Measurements from ENCODE around the gene CYP27B1. TPM values are rescaled to one million over a fixed set of nuclear protein-coding genes. Genes with fewer than 3 reads are reported as not detected.

Gene CYP27B1
- total RNA-seq: 10 to 100 TPM in 1 of 2 donors, 1 to 10 TPM in 1; 3.9 to 30.2 TPM
- 2.2 TPM for polyA plus RNA-seq (ENCODE audit: insufficient read depth, low read depth, low replicate concordance)
- long read RNA-seq, donor 1: 0 reads
- long read RNA-seq, donor 2: 0 reads

- intact Hi-C loops (cut with DNase I; ENCODE audit: low total_unique reads): no loop called here
- WGBS, 2 donors: 5 to 7% methylated on average over 30 to 38 of the region's 38 CpGs
- peak; percentile 20 for DNase-seq
- Histone ChIP-seq H3K4me1 (peaks cover 27% of the 10 kb centered on the region), H3K27ac (no peak within 1 kb of the TSS), H3K36me3 (ENCODE audit: low read depth, missing control alignments) (no peaks in the 10 kb centered on the region), H3K4me3 (peak within 1 kb of the TSS in 1 of 2 donors; percentile 4), H3K9me3 (no peaks in the 10 kb centered on the region), H3K27me3 (no peaks in the 10 kb centered on the region)
- TF ChIP-seq CTCF (IDR thresholded peaks at IDR 0.05) (no peak), POLR2A (IDR thresholded peaks at IDR 0.05) (no peak)
These were observed at the start of gene CYP27B1 for GRCh38 chr12:57766464-57767304. Gene CYP27B1, minus strand, starts transcription at chr12:57767078. Its CDS starts 37 bp downstream, at chr12:57767041.

- H3K4me1 ChIP-seq: peaks cover 32% of the 10 kb centered on the region
- no peak overlapping the region for H3K4me3 ChIP-seq
- TF ChIP-seq CTCF (IDR thresholded peaks at IDR 0.05): no peak
- no peak for TF ChIP-seq POLR2A (IDR thresholded peaks at IDR 0.05)
- DNase-seq: no peak
- no peak overlapping the region for H3K27ac ChIP-seq
- no peaks in the 10 kb centered on the region for H3K27me3 ChIP-seq
- 57 to 61% methylated on average over 3 of the region's 3 CpGs for WGBS, 2 donors
- no peaks in the 10 kb centered on the region for H3K36me3 ChIP-seq (ENCODE audit: low read depth, missing control alignments)
- no peaks in the 10 kb centered on the region for H3K9me3 ChIP-seq
- intact Hi-C loops (cut with DNase I; ENCODE audit: low total_unique reads): no loop called here
These were observed 49.4 kb upstream of the CYP27B1 start for GRCh38 chr12:57816001-57816854.

DNA sequence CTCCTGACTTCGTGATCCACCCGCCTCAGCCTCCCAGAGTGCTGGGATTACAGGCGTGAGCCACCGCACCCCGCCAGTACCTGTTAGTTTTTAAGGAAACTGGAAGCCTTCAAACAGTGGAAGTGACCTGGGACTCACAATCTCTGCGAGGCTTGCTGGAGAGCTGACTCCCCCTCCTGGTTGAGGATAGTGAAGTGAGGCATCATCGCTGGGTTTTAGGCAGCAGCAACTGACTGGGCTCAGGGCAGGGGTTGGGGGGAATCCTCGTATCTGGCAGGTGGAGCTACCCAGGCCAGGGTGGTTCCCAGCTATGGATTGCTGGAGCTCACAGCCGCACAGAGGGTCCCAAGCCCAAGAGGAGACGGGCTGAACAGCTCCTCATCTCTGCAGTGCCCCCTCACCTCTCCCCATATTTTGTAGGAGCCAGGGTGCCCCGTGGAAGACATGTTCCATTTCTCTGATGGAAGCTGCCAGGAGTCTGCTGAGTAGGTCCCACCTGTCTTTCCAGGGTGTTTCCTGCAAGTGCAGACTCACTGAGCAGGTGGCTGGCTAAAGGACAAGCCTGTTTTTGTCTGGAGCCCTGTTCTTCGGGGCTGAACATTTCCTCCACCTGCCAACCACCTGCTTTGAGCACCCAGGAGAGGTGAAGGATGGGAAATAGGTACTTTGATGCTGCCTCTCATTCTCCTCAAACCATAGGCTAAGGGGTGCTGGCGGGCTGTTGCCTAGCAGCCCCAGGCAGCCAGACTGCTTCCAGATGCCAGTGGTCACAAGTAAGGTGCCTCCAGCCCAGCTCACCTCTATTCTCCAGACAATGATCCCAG, 48.5 kb upstream of the CYP27B1 start:
- no peak for DNase-seq
- no peak overlapping the region for H3K4me3 ChIP-seq
- no peaks in the 10 kb centered on the region for H3K36me3 ChIP-seq (ENCODE audit: low read depth, missing control alignments)
- H3K27ac ChIP-seq: no peak overlapping the region
- H3K4me1 ChIP-seq: peaks cover 32% of the 10 kb centered on the region
- TF ChIP-seq POLR2A (IDR thresholded peaks at IDR 0.05): no peak
- no peak for TF ChIP-seq CTCF (IDR thresholded peaks at IDR 0.05)
- intact Hi-C loops (cut with DNase I; ENCODE audit: low total_unique reads): no loop called here
- WGBS, 2 donors: 81 to 87% methylated on average over 12 to 13 of the region's 13 CpGs
- H3K9me3 ChIP-seq: no peaks in the 10 kb centered on the region
- no peaks in the 10 kb centered on the region for H3K27me3 ChIP-seq

- 45 to 49% methylated on average over 17 of the region's 17 CpGs for WGBS, 2 donors
- intact Hi-C loops (cut with DNase I; ENCODE audit: low total_unique reads): no loop called here
- Histone ChIP-seq H3K9me3 (no peaks in the 10 kb centered on the region), H3K27ac (peak overlapping the region in 1 of 2 donors; percentile 4), H3K36me3 (ENCODE audit: low read depth, missing control alignments) (no peaks in the 10 kb centered on the region), H3K4me1 (peaks cover 32% of the 10 kb centered on the region), H3K27me3 (no peaks in the 10 kb centered on the region), H3K4me3 (no peak overlapping the region)
- DNase-seq: peak; percentile 59
- TF ChIP-seq CTCF (IDR thresholded peaks at IDR 0.05) (no peak), POLR2A (IDR thresholded peaks at IDR 0.05) (no peak)
These were observed 47.3 kb upstream of the CYP27B1 start for GRCh38 chr12:57813971-57814772.
